Pancreas (tissue), 10 donors: Measurements from ENCODE around the gene TPX2. TPM values are rescaled to one million over a fixed set of nuclear protein-coding genes. Genes with fewer than 3 reads are reported as not detected.

ENCODE experiments used
- ATAC-seq, 4 donors: fragments of 200-7000 bp; cut with Tn5 transposase; one replicate each; pipeline versions ENCODE4 v1.8.0 to v1.9.1; 2020; ENCODE audit warnings: mild to moderate bottlenecking in 4 of 4, moderate library complexity in 4 of 4
- DNase-seq, 6 donors: peaks; one replicate each; pipeline ENCODE4 v3.0.0-alpha.2; 2020
- FAIRE-seq: peaks from 2 replicates; lab custom pipeline; 2012; peaks lifted over from hg19 to GRCh38; lab: Jason Lieb, UNC
- H3K27ac ChIP-seq, 4 donors: fragments of 200-600 bp; sonication (generic); 1 replicate in 3 of 4; 2 replicates in 1 of 4; pipeline versions ENCODE4 v1.5.0 to v1.8.0; 2020
- H3K27me3 ChIP-seq, 4 donors: fragments of 200-600 bp; one replicate each; pipeline ENCODE4 v1.8.0; 2021
- H3K36me3 ChIP-seq, 3 donors: fragments of 200-600 bp; sonication (generic) in 1 of 3; one replicate each; pipeline versions ENCODE4 v1.5.0 to v1.8.0; 2020 to 2021
- H3K4me1 ChIP-seq, 3 donors: fragments of 200-600 bp; one replicate each; pipeline ENCODE4 v1.8.0; 2021
- H3K4me3 ChIP-seq, 4 donors: fragments of 200-600 bp; sonication (generic) in 2 of 4; one replicate each; pipeline versions ENCODE4 v1.5.0 to v1.8.0; 2020 to 2021
- H3K9me3 ChIP-seq, 4 donors: fragments of 200-600 bp; one replicate each; pipeline ENCODE4 v1.8.0; 2021
- WGBS, 2 donors: extraction: QIAGEN DNeasy Blood & Tissue Kit; methylation state at CpG; one replicate each; pipeline ENCODE4 v1.1.7; 2013; 5-methylcytosine and 5-hydroxymethylcytosine counted together
- intact Hi-C, 3 donors: fragments of 100-400 bp; cut with DNase I; formaldehyde crosslinking; loops; one replicate each; pipeline versions ENCODE4 v1.11.1 to v1.14.2; 2022
- polyA plus RNA-seq, 2 donors: library from polyadenylated mRNA; stranded (reverse); fragments of 200-250 nt; gene quantifications; one replicate each; pipeline ENCODE4 v1.2.3, GENCODE V29; 2013
- total RNA-seq, 6 donors: library from RNA; stranded (reverse); fragmentation: NEBNext Ultra II Directional in 4 of 6; extraction: Animal tissue kit (Norgen Biotek cat#: 25700) in 4 of 6; gene quantifications; one replicate each; pipeline versions ENCODE4 v1.2.1 to v1.2.4, GENCODE V29; 2021 to 2023
- TF ChIP-seq, protein P1 (sequence below), 4 donors: fragments of 200-600 bp; sonication (generic) in 3 of 4; IDR thresholded peaks; one replicate each; pipeline versions ENCODE4 v1.5.0 to v1.8.0; 2021; ENCODE audit warnings: antibody characterized with exemption in 4 of 4
- donor health status: healthy with polysubstance abuse.
- donor health status: DM: no; HTN: no; CAD: no; lungs with moderate emphysema.
- donor health status: DM: no; HTN: no; CAD: no.
- donor health status: control.
- donor health status: control.
- donor health status: Bipolar disorder and iron deficiency.
- donor health status: DM: yes; HTN: yes; CAD: no.
- donor health status: DM: no; HTN: no; CAD: no.
- donor health status: DM: no; HTN: no; CAD: no.
- donor health status: DM: yes; HTN: yes; CAD: no.

The TPX2 gene
- total and polyA plus RNA-seq, 8 donors, result 0.04 to 1.5 (median 0.40) TPM; not detected in 1

DNA sequence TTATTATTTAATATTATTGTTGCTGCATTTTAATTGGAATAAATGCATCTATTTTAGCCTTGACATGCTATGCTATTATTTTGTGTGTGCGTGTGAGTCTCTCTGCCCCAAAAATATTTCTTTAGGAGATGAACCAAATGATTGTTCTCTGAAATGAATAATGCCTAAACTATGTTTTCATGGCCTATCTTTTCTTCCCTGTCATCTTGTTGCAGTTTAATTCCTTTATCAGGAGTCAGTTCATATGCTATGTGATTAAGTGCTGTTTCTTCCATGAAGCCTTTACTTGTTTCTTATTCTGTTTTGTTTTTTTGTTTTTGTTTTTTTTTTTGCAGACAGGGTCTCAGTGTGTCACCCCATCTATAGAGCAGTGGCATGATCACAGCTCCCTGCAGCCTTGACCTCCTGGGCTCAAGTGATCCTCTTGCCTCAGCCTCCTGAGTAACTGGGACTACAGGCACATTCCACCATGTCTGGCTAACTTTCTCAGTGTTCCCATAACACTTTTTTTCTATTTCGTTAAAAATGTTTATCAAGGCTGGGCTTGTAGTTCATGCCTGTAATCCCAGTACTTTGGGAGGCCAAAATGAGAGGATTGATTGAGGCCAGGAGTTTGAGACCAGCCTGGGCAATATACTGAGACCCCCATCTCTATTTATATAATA, 25.7 kb downstream of the TPX2 start:
- Histone ChIP-seq H3K27ac (no peak overlapping the region), H3K27me3 (no peaks in the 10 kb centered on the region), H3K4me3 (no peak overlapping the region), H3K36me3 (no peaks in the 10 kb centered on the region), H3K9me3 (no peaks in the 10 kb centered on the region), H3K4me1 (no peaks in the 10 kb centered on the region)
- ATAC-seq, result no peak
- no peak for FAIRE-seq
- TF ChIP-seq, protein P1, sequence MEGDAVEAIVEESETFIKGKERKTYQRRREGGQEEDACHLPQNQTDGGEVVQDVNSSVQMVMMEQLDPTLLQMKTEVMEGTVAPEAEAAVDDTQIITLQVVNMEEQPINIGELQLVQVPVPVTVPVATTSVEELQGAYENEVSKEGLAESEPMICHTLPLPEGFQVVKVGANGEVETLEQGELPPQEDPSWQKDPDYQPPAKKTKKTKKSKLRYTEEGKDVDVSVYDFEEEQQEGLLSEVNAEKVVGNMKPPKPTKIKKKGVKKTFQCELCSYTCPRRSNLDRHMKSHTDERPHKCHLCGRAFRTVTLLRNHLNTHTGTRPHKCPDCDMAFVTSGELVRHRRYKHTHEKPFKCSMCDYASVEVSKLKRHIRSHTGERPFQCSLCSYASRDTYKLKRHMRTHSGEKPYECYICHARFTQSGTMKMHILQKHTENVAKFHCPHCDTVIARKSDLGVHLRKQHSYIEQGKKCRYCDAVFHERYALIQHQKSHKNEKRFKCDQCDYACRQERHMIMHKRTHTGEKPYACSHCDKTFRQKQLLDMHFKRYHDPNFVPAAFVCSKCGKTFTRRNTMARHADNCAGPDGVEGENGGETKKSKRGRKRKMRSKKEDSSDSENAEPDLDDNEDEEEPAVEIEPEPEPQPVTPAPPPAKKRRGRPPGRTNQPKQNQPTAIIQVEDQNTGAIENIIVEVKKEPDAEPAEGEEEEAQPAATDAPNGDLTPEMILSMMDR (IDR thresholded peaks at IDR 0.05), result no peak
- DNase-seq, result no peak
- 94% methylated on average over 2 of the region's 2 CpGs for WGBS, 2 donors
- intact Hi-C loops, result no loop called here

DNA sequence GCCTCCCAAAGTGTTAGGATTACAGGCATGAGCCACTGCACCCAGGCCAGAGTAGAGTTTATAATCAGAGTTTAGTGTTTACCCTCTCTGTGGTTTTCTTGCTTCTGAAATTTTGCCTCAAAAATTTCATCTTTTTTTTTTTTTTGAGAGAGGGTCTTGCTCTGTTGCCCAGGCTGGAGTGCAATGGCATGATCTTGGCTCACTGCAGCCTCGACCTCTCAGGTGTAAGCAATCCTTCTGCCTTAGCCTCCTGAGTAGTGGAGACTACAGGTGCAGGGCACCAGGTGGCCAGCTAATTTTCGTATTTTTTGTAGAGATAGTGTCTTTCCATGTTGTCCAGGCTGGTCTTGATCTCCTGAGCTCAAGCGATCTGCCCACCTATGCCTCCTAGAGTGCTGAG, 28.7 kb downstream of the TPX2 start:
- ATAC-seq (no peak), FAIRE-seq (no peak), DNase-seq (no peak)
- intact Hi-C loops, result no loop called here
- WGBS, 2 donors, result 93 to 97% methylated on average over 3 of the region's 3 CpGs
- no peaks in the 10 kb centered on the region for H3K27me3 ChIP-seq
- TF ChIP-seq, protein P1 (IDR thresholded peaks at IDR 0.05), result no peak
- H3K27ac ChIP-seq, result no peak overlapping the region
- no peaks in the 10 kb centered on the region for H3K9me3 ChIP-seq
- no peaks in the 10 kb centered on the region for H3K4me1 ChIP-seq
- no peaks in the 10 kb centered on the region for H3K36me3 ChIP-seq
- no peak overlapping the region for H3K4me3 ChIP-seq

DNA sequence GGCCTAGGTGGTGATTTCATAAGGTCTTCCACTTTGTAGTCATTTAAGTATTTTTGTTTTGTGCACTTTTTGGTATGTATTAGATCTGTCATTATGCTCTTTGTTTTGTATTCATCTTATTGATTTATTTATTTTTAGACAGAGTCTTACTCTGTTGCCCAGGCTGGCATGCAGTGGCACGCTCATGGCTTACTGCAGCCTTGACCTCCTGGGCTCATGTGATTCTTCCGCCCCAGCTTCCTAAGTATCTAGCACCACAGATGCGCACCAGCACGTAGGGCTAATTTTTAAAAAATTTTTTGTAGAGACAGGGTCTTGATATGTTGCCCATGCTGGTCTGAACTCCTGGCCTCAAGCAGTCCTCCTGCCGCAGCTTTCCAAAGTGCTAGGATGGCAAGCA, 30.6 kb downstream of the TPX2 start:
- no peaks in the 10 kb centered on the region for H3K36me3 ChIP-seq
- no peak overlapping the region for H3K4me3 ChIP-seq
- ATAC-seq (no peak), FAIRE-seq (no peak), DNase-seq (no peak)
- no peaks in the 10 kb centered on the region for H3K4me1 ChIP-seq
- no peak overlapping the region for H3K27ac ChIP-seq
- no peaks in the 10 kb centered on the region for H3K9me3 ChIP-seq
- TF ChIP-seq, protein P1 (IDR thresholded peaks at IDR 0.05), result no peak
- intact Hi-C loops, result no loop called here
- no peaks in the 10 kb centered on the region for H3K27me3 ChIP-seq
- 93 to 96% methylated on average over 5 of the region's 5 CpGs for WGBS, 2 donors

DNA sequence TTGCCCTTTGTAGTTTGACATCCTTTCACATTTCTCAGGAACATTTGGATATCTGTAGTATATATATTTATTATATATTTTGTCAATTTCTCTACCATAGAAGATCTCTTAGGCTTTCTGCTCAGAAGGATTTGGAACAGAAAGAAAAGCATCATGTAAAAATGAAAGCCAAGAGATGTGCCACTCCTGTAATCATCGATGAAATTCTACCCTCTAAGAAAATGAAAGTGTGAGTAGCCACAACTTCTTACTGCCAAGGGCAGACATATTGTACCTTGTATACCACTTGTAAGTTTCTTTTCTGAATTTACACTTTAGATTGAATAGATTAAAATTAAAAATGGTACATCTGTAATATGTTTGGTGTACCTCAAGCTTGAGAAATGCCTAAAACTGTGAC, 31.2 kb downstream of the TPX2 start:
- Histone ChIP-seq H3K27ac (no peak overlapping the region), H3K4me1 (no peaks in the 10 kb centered on the region), H3K27me3 (no peaks in the 10 kb centered on the region), H3K4me3 (no peak overlapping the region), H3K9me3 (no peaks in the 10 kb centered on the region), H3K36me3 (no peaks in the 10 kb centered on the region)
- ATAC-seq, result no peak
- DNase-seq, result no peak
- intact Hi-C loops, result no loop called here
- no peak for FAIRE-seq
- TF ChIP-seq, protein P1 (IDR thresholded peaks at IDR 0.05), result no peak
- WGBS, 2 donors, result 88 to 91% methylated on average over 1 of the region's 1 CpG

DNA sequence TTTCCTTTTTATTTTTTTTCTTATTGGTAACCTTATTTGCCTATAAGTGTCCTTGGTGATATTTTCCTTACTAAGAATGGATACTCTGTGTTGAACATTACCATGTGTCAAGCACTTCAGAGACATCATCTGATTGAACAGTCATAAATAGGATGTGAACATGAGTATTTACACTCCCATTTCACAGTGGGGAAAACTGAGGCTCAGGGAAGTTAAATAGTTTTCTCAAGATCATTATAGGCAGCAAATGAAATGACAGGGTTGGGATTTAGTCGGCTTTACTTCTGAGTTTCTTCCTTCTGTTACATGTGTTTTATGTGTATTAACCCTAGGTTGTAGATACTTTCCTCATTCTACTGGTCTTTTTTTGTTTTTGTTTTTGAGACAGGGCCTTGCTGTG, 35.3 kb downstream of the TPX2 start:
- intact Hi-C loops, result no loop called here
- Histone ChIP-seq H3K4me3 (no peak overlapping the region), H3K27me3 (no peaks in the 10 kb centered on the region), H3K36me3 (no peaks in the 10 kb centered on the region), H3K27ac (no peak overlapping the region), H3K4me1 (no peaks in the 10 kb centered on the region), H3K9me3 (no peaks in the 10 kb centered on the region)
- DNase-seq (no peak), FAIRE-seq (no peak), ATAC-seq (no peak)
- TF ChIP-seq, protein P1 (IDR thresholded peaks at IDR 0.05), result no peak
- 92 to 100% methylated on average over 1 of the region's 1 CpG for WGBS, 2 donors
